Fibroblast of skin of scalp (primary cell): ENCODE results near the gene SERPINB7.

Experiments
- DNase-seq: peaks from one replicate; pipeline ENCODE4 v3.0.0-alpha.2; 2013

SERPINB7 gene

DNA sequence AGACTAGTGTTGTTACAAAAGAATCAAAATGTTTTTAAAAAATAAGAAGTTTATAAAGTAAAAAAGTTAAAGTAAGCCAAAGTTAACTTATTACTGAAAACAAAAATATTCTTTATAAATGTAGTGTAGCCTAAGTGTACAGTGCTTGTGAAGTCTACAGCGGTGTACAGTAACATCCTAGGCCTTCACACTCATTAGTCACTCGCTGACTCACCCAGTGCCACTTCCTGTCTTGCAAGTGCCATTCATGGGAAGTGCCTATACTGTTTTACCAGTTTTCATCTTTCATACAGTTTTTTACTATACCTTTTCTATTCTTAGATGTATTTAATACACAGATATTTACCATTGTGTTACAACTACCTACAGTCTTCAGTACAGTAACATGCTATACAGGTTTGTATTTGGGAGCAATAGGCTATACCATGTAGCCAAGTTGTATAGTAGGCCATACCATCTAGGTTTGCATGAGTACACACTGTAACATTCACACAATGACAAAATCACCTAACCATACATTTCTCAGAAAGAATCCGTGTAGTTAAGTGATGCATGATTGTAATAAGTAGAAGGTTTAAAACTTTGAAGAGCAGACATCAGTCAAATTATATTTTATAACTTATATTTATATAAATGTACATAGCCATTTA lies 13.4 kb downstream of the SERPINB7 start:
- DNase-seq = peak; percentile 89

GRCh38 chr18:63789327-63789726 lies 14.1 kb downstream of the SERPINB7 start:
- DNase-seq = no peak

- peak; percentile 33 for DNase-seq
Measured at GRCh38 chr18:63795606-63796005, 20.4 kb downstream of the SERPINB7 start.

DNA sequence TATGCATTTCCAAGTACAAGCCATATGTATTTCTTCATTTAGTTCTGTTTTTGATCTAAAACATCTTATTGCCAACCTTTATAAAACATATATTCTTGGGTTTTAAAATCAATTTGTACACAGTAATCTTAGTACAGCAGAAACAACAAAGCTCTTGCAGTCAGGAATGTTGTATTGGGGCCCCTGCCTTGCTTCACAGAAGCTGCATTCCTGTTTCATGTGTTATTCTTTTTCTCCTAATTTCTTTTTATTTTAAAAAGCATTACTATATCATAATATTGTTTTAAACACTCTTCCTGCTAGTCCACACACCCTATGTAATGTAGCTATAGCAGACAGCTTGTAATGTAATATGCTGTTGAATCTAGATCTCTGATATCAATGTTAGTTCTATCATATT lies 24.0 kb downstream of the SERPINB7 start:
- DNase-seq = peak; percentile 39

- DNase-seq = no peak
Measured at GRCh38 chr18:63801343-63801742, 26.1 kb downstream of the SERPINB7 start.

DNA sequence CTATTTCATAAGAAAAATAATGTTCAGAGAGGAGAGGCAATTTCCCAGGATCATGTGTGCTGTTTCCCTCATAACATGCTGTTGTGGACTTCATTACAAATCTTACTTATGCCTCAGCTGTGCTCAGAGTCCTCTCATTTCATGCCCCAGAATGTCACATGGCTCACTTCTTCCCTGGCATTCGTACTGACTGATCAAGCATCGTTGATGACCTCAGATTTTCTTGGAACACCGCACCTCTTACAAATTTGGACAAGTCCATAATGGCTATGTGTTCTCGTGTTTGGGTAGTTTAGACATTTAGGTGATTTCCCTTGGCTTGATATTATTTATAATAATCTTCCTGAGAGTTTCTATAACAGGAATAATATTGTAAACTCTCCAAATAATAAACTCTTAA lies 32.9 kb downstream of the SERPINB7 start:
- no peak for DNase-seq

- DNase-seq = peak; percentile 91
Measured at GRCh38 chr18:63817441-63818051, 42.3 kb downstream of the SERPINB7 start.

DNA sequence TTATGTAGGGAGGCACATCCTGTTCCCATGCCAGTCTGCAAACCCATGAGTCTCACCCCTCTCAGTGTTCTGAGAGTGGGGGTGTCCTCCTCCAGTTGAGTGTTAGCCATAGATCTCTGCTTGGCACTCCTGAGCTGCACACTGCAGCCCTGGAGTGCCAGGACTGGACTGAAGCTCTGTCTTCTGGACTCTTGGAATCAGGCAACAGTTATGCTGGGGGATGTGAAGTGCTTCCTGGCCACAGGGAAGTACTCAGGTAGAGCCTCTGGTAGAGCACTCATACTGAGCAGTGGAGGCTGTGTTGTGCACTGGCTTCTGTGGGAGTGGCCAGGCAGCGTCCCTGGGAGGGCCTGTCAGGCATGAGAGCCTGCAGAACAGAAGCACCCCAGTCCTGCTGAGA lies 43.0 kb downstream of the SERPINB7 start:
- DNase-seq = no peak

- no peak for DNase-seq
Measured at GRCh38 chr18:63819786-63820185, 44.6 kb downstream of the SERPINB7 start.

DNA sequence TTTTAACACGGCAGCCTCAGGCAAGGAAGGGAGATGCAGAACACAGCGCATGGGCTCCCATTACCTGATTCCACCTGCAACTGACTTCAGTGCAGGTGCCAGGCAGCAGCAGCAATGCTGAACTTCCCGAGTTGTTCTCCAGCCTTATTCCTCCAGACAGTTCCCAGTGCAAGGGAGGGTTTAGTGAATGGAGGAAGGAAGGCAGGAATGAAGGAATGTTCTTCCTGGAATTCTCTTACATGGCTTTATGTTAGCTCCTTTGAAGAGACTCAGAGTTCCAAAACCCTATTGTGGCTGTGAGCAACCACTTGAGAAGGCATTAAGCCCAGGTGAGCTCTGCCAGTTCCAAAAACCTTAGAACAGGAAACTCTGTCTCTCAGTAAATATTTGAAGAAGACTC lies 45.5 kb downstream of the SERPINB7 start:
- DNase-seq = no peak

DNA sequence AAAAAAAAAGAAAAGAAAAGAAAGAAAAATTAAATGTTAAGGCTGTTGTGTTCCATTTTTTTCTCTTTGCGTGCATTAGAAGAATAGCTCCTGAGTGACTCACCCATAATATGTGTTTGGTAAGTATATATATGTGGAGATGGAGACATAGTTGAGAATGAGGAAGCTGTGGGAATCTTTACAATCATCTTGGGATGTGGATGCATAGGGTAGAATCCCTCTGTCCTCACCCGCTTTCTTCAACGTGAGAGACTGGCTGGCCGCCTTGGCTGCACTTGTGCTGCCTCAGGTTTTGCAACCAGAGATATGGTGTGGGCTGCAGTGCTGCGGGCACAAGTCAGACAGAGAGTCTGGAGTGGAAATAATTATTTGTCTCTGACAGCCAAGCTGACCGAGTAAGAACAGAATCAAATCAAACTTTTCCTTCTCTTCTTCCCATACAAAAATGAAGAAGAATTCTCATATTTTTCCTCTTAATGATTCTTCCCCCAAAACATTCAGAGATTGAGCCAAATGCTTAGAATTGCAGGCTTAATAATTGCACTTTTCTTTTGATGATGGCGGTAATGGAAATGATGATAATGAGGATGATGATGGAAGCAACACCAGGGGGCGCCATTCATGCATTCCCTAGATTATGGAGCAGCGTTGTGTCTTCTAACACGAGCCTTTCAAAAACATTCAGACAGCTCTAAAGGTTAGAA lies 48.5 kb downstream of the SERPINB7 start:
- DNase-seq = peak; percentile 84

DNA sequence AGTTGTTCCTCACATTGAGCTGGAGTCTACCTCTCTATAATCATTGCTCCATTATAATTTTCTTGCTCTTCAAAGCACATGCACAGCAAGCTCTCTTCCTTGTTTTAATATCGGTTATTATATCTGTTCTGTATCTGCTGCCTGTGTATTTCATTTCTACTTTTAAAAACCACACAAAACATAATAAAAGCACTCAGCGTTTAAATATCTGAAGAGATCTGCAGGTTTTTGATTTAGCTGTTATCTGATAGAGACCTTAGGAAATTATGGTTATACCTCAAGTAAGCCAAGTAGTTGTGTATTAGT lies 49.0 kb downstream of the SERPINB7 start:
- no peak for DNase-seq

- DNase-seq = no peak
Measured at GRCh38 chr18:63828120-63828519, 52.9 kb downstream of the SERPINB7 start.

DNA sequence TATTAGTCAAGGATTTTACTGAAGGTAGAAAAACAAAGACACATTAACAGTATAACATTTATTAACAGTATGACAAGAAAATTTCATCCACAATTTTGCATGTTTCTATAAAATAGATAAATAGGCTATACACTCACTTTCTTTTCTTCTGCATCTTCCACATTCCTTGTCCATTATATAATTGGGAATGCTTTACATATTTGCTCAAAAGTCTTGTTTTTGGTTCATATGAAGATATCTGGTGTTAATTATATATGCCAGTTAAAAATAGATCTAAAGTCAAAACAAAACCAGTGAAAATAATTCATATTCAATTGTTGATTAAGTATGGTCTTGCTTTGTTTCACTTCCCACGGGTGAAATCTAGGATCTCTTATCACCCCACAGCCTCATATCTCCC lies 53.4 kb downstream of the SERPINB7 start:
- peak; percentile 67 for DNase-seq

- no peak for DNase-seq
Measured at GRCh38 chr18:63829886-63830285, 54.7 kb downstream of the SERPINB7 start.

- peak; percentile 63 for DNase-seq
Measured at GRCh38 chr18:63831080-63831788, 56.0 kb downstream of the SERPINB7 start.

GRCh38 chr18:63832470-63832869 lies 57.3 kb downstream of the SERPINB7 start:
- peak; percentile 90 for DNase-seq

GRCh38 chr18:63834471-63835113 lies 59.4 kb downstream of the SERPINB7 start:
- DNase-seq = no peak

- DNase-seq = no peak
Measured at GRCh38 chr18:63836456-63836855, 61.2 kb downstream of the SERPINB7 start.

DNA sequence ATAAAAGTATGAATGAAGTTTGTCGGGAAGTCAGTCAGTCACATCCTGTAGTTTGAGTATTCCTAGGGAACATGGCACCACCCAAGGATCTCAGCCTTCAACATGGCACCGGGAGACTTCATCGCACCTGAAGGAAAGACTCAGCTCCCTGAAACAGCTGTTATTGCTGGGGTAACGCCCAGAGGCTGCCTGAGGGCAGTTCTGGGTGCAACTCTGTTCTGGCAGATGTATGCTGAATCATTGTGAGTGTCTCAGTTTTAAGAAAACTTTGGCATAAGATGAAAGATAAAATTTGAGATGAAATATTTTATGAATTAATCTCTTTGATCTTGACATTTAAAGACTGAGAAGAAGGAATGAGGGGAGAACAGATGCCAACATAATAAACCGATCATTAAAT lies 62.4 kb downstream of the SERPINB7 start:
- DNase-seq = no peak

DNA sequence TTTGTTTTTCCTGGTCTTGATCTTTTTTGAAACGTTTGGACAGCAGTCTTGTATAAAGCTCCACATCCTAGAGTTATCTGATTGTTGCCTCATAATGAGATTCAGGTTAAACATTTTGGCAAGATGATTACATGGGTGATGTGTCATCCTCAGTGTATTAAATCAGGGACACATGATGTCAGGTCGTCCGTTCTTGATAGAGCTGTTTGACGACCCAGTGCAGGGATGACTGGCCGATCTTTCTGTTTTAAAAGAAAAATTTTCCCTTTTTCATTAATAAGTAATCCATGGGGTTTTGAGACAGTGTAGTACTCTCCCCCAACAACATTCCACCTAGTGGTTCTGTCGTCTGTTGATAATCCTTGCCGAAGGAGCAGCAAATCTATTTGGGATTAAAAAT lies 67.8 kb downstream of the SERPINB7 start:
- no peak for DNase-seq

- peak; percentile 57 for DNase-seq
Measured at GRCh38 chr18:63844254-63844653, 69.0 kb downstream of the SERPINB7 start.

GRCh38 chr18:63848159-63848558 lies 72.9 kb downstream of the SERPINB7 start:
- peak; percentile 69 for DNase-seq
